Measurements from ENCODE around the gene BUD13. TPM values are rescaled to one million over a fixed set of nuclear protein-coding genes. Genes with fewer than 3 reads are reported as not detected.
A peak's percentile ranks its signal among the peaks of the same experiment; 100 is the strongest.

BUD13 gene
- total RNA-seq, 5 donors from 2014 or later (not counting 1 experiment from before 2014, with no cell fraction given): 9.8 to 23.0 (median 20.5) TPM

GRCh38 chr11:116787436-116787785 is 14.6 kb upstream of the BUD13 start:
- ChIA-PET CTCF (interaction anchor here in 1 of 2 donors (0.7 to 2.3 kb wide), 7 partner anchors 11 to 440 kb away, joined by 3 to 14 read pairs (median 3); partner anchors contain the start of genes BUD13 and PAFAH1B2), POLR2A (interaction anchor here (0.6 to 2.3 kb wide), 10 partner anchors 12 to 541 kb away, joined by 3 to 9 read pairs (median 4); partner anchors contain the start of genes PAFAH1B2 (in 2 of the 2) and CEP164 (in 1 of the 2))
- Mint-ChIP-seq H3K27me3 (no peaks in the 10 kb centered on the region), H3K4me3 (peak overlapping the region; percentile 82 to 97 (median 93)), H3K4me1 (peaks cover 44 to 67% (median 65%) of the 10 kb centered on the region in 3 donors), H3K27ac (peak overlapping the region; percentile 52 to 87), H3K9me3 (no peaks in the 10 kb centered on the region), H3K36me3 (peaks cover 43% of the 10 kb centered on the region)
- Histone ChIP-seq H3K4me1 (ENCODE audit: control insufficient read depth in 1 of 2, extremely low read depth in 1 of 2, insufficient read depth in 2 of 2, low read length in 2 of 2) (peaks cover 9 to 37% of the 10 kb centered on the region in 2 experiments), H3K9me3 (no peaks in the 10 kb centered on the region), H3K27ac (ENCODE audit: low read length) (peak overlapping the region; percentile 48), H3K4me3 (ENCODE audit: control insufficient read depth in 1 of 2, extremely low read depth in 1 of 2, low read length in 1 of 2) (peak overlapping the region; percentile 82 to 93), H3K36me3 (ENCODE audit: control insufficient read depth in 2 of 2, extremely low read depth in 1 of 2, insufficient read depth in 1 of 2, low read length in 1 of 2) (peaks cover 4 to 44% of the 10 kb centered on the region in 2 donors), H3K27me3 (replicated peaks in 1 of 2; ENCODE audit: control insufficient read depth in 2 of 2, extremely low read depth in 1 of 2, insufficient read depth in 2 of 2, low read length in 1 of 2) (peaks cover 0 to 11% of the 10 kb centered on the region in 2 experiments)
- 1% methylated on average over 9 of the region's 15 CpGs for WGBS (ENCODE audit: insufficient coverage)
- DNase-seq: peak in 1 of 35 experiments; percentile 6
- ATAC-seq (replicated peaks in 1 of 4): peak in 2 of 4 experiments; percentile 5 to 7

GRCh38 chr11:116786966-116787365 is 14.2 kb upstream of the BUD13 start:
- peaks cover 0 to 11% of the 10 kb centered on the region in 2 experiments for H3K27me3 ChIP-seq (replicated peaks in 1 of 2; ENCODE audit: control insufficient read depth in 2 of 2, extremely low read depth in 1 of 2, insufficient read depth in 2 of 2, low read length in 1 of 2)
- ATAC-seq (replicated peaks in 1 of 4) (no peak), DNase-seq (no peak)
- Mint-ChIP-seq H3K4me3 (peak overlapping the region; percentile 82 to 97 (median 93)), H3K9me3 (no peaks in the 10 kb centered on the region), H3K27me3 (no peaks in the 10 kb centered on the region), H3K4me1 (peaks cover 44 to 71% (median 68%) of the 10 kb centered on the region in 3 donors), H3K36me3 (peaks cover 47% of the 10 kb centered on the region), H3K27ac (peak overlapping the region; percentile 52 to 87)
- peak overlapping the region; percentile 48 for H3K27ac ChIP-seq (ENCODE audit: low read length)
- WGBS (ENCODE audit: insufficient coverage): 70% methylated on average over 3 of the region's 5 CpGs
- H3K4me1 ChIP-seq (ENCODE audit: control insufficient read depth in 1 of 2, extremely low read depth in 1 of 2, insufficient read depth in 2 of 2, low read length in 2 of 2): peaks cover 9 to 37% of the 10 kb centered on the region in 2 experiments
- H3K4me3 ChIP-seq (ENCODE audit: control insufficient read depth in 1 of 2, extremely low read depth in 1 of 2, low read length in 1 of 2): peak overlapping the region; percentile 82 to 93
- H3K36me3 ChIP-seq (ENCODE audit: control insufficient read depth in 2 of 2, extremely low read depth in 1 of 2, insufficient read depth in 1 of 2, low read length in 1 of 2): peaks cover 4 to 48% of the 10 kb centered on the region in 2 donors
- CTCF ChIA-PET: interaction anchor here (0.6 to 2.3 kb wide), 4 partner anchors 12 to 319 kb away, joined by 3 to 14 read pairs (median 4); no protein-coding TSS in a partner anchor
- H3K9me3 ChIP-seq: no peaks in the 10 kb centered on the region
- POLR2A ChIA-PET: interaction anchor here (0.6 to 2.3 kb wide), 8 partner anchors 10 to 319 kb away, joined by 3 to 9 read pairs (median 4); partner anchors contain the start of gene BUD13 (in 1 of the 2)

GRCh38 chr11:116786326-116786725 is 13.5 kb upstream of the BUD13 start:
- peaks cover 51% of the 10 kb centered on the region for H3K36me3 Mint-ChIP-seq
- Histone ChIP-seq H3K4me3 (ENCODE audit: control insufficient read depth in 1 of 2, extremely low read depth in 1 of 2, low read length in 1 of 2) (no peak overlapping the region), H3K9me3 (no peaks in the 10 kb centered on the region), H3K36me3 (ENCODE audit: control insufficient read depth in 2 of 2, extremely low read depth in 1 of 2, insufficient read depth in 1 of 2, low read length in 1 of 2) (peaks cover 4 to 52% of the 10 kb centered on the region in 2 donors), H3K27ac (ENCODE audit: low read length) (no peak overlapping the region), H3K4me1 (ENCODE audit: control insufficient read depth in 1 of 2, extremely low read depth in 1 of 2, insufficient read depth in 2 of 2, low read length in 2 of 2) (peaks cover 9 to 32% of the 10 kb centered on the region in 2 experiments), H3K27me3 (replicated peaks in 1 of 2; ENCODE audit: control insufficient read depth in 2 of 2, extremely low read depth in 1 of 2, insufficient read depth in 2 of 2, low read length in 1 of 2) (peaks cover 0 to 11% of the 10 kb centered on the region in 2 experiments)
- no peaks in the 10 kb centered on the region for H3K27me3 Mint-ChIP-seq
- ATAC-seq (replicated peaks in 1 of 4): no peak
- H3K4me3 Mint-ChIP-seq: peak overlapping the region; percentile 82 to 97 (median 93)
- DNase-seq: no peak
- ChIA-PET CTCF (interaction anchor here (0.6 to 2.3 kb wide), 3 partner anchors 12 to 320 kb away, joined by 3 to 14 read pairs (median 4); no protein-coding TSS in a partner anchor), POLR2A (interaction anchor here (0.6 to 2.3 kb wide), 5 partner anchors 9 to 320 kb away, joined by 3 to 8 read pairs (median 3); partner anchors contain the start of gene BUD13 (in 1 of the 2))
- 92% methylated on average over 2 of the region's 2 CpGs for WGBS (ENCODE audit: insufficient coverage)
- peaks cover 47 to 70% (median 67%) of the 10 kb centered on the region in 3 donors for H3K4me1 Mint-ChIP-seq
- H3K27ac Mint-ChIP-seq: peak overlapping the region in 1 of 2 donors; percentile 87
- H3K9me3 Mint-ChIP-seq: no peaks in the 10 kb centered on the region

GRCh38 chr11:116782728-116783127 is 9.9 kb upstream of the BUD13 start:
- H3K27ac Mint-ChIP-seq: peak overlapping the region; percentile 27 to 69
- H3K36me3 Mint-ChIP-seq: peaks cover 80% of the 10 kb centered on the region
- H3K27me3 ChIP-seq (replicated peaks in 1 of 2; ENCODE audit: control insufficient read depth in 2 of 2, extremely low read depth in 1 of 2, insufficient read depth in 2 of 2, low read length in 1 of 2): no peaks in the 10 kb centered on the region
- peaks cover 32 to 59% (median 53%) of the 10 kb centered on the region in 3 donors for H3K4me1 Mint-ChIP-seq
- no peak overlapping the region for H3K4me3 Mint-ChIP-seq
- ChIA-PET CTCF (no interaction called here), POLR2A (no interaction called here)
- no peak overlapping the region for H3K4me3 ChIP-seq (ENCODE audit: control insufficient read depth in 1 of 2, extremely low read depth in 1 of 2, low read length in 1 of 2)
- H3K9me3 Mint-ChIP-seq: no peaks in the 10 kb centered on the region
- no peak overlapping the region for H3K27ac ChIP-seq (ENCODE audit: low read length)
- 47% methylated on average over 2 of the region's 4 CpGs for WGBS (ENCODE audit: insufficient coverage)
- DNase-seq: no peak
- no peaks in the 10 kb centered on the region for H3K9me3 ChIP-seq
- no peak for ATAC-seq (replicated peaks in 1 of 4)
- H3K4me1 ChIP-seq (ENCODE audit: control insufficient read depth in 1 of 2, extremely low read depth in 1 of 2, insufficient read depth in 2 of 2, low read length in 2 of 2): peaks cover 9 to 12% of the 10 kb centered on the region in 2 experiments
- peaks cover 4 to 86% of the 10 kb centered on the region in 2 donors for H3K36me3 ChIP-seq (ENCODE audit: control insufficient read depth in 2 of 2, extremely low read depth in 1 of 2, insufficient read depth in 1 of 2, low read length in 1 of 2)
- no peaks in the 10 kb centered on the region for H3K27me3 Mint-ChIP-seq

- peaks cover 0 to 1% of the 10 kb centered on the region in 2 experiments for H3K4me1 ChIP-seq (ENCODE audit: control insufficient read depth in 1 of 2, extremely low read depth in 1 of 2, insufficient read depth in 2 of 2, low read length in 2 of 2)
- no peaks in the 10 kb centered on the region for H3K9me3 ChIP-seq
- H3K4me3 ChIP-seq (ENCODE audit: control insufficient read depth in 1 of 2, extremely low read depth in 1 of 2, low read length in 1 of 2): no peak overlapping the region
- DNase-seq (no peak), ATAC-seq (replicated peaks in 1 of 4) (no peak)
- peak overlapping the region in 1 of 2 donors; percentile 52 for H3K27ac Mint-ChIP-seq
- H3K9me3 Mint-ChIP-seq: no peaks in the 10 kb centered on the region
- peaks cover 14 to 36% (median 32%) of the 10 kb centered on the region in 3 donors for H3K4me1 Mint-ChIP-seq
- peaks cover 60% of the 10 kb centered on the region for H3K36me3 Mint-ChIP-seq
- no peaks in the 10 kb centered on the region for H3K27me3 ChIP-seq (replicated peaks in 1 of 2; ENCODE audit: control insufficient read depth in 2 of 2, extremely low read depth in 1 of 2, insufficient read depth in 2 of 2, low read length in 1 of 2)
- WGBS (ENCODE audit: insufficient coverage): 91% methylated on average over 4 of the region's 4 CpGs
- H3K27ac ChIP-seq (ENCODE audit: low read length): no peak overlapping the region
- no peaks in the 10 kb centered on the region for H3K27me3 Mint-ChIP-seq
- ChIA-PET POLR2A (no interaction called here), CTCF (no interaction called here)
- H3K4me3 Mint-ChIP-seq: no peak overlapping the region
- H3K36me3 ChIP-seq (ENCODE audit: control insufficient read depth in 2 of 2, extremely low read depth in 1 of 2, insufficient read depth in 1 of 2, low read length in 1 of 2): peaks cover 6 to 63% of the 10 kb centered on the region in 2 donors
These were observed 5.8 kb upstream of the BUD13 start for GRCh38 chr11:116778556-116778955.

GRCh38 chr11:116777056-116777455 is 4.3 kb upstream of the BUD13 start:
- Mint-ChIP-seq H3K4me3 (no peak overlapping the region), H3K9me3 (no peaks in the 10 kb centered on the region), H3K27me3 (no peaks in the 10 kb centered on the region), H3K4me1 (peaks cover 21 to 23% (median 22%) of the 10 kb centered on the region in 3 donors), H3K36me3 (peaks cover 45% of the 10 kb centered on the region), H3K27ac (no peak overlapping the region)
- peaks cover 2 to 49% of the 10 kb centered on the region in 2 donors for H3K36me3 ChIP-seq (ENCODE audit: control insufficient read depth in 2 of 2, extremely low read depth in 1 of 2, insufficient read depth in 1 of 2, low read length in 1 of 2)
- ATAC-seq (replicated peaks in 1 of 4): no peak
- ChIA-PET CTCF (interaction anchor here in 1 of 2 donors (1.3 kb wide), 1 partner anchor 14 kb away, joined by 10 read pairs; no protein-coding TSS in a partner anchor), POLR2A (interaction anchor here in 1 of 2 donors (0.6 kb wide), 1 partner anchor 10 kb away, joined by 3 read pairs; no protein-coding TSS in a partner anchor)
- H3K4me1 ChIP-seq (ENCODE audit: control insufficient read depth in 1 of 2, extremely low read depth in 1 of 2, insufficient read depth in 2 of 2, low read length in 2 of 2): peaks cover 6 to 10% of the 10 kb centered on the region in 2 experiments
- no peaks in the 10 kb centered on the region for H3K9me3 ChIP-seq
- no peaks in the 10 kb centered on the region for H3K27me3 ChIP-seq (replicated peaks in 1 of 2; ENCODE audit: control insufficient read depth in 2 of 2, extremely low read depth in 1 of 2, insufficient read depth in 2 of 2, low read length in 1 of 2)
- 96% methylated on average over 5 of the region's 7 CpGs for WGBS (ENCODE audit: insufficient coverage)
- DNase-seq: no peak
- H3K27ac ChIP-seq (ENCODE audit: low read length): no peak overlapping the region
- no peak overlapping the region for H3K4me3 ChIP-seq (ENCODE audit: control insufficient read depth in 1 of 2, extremely low read depth in 1 of 2, low read length in 1 of 2)
